Measurements from ENCODE around the gene VEZT.

GRCh38 chr12:95227818-95228356 lies 10.3 kb downstream of the VEZT start:
- no peak for TF ChIP-seq CTCF (IDR thresholded peaks at IDR 0.05)
- no peak for TF ChIP-seq POLR2AphosphoS5 (IDR thresholded peaks at IDR 0.05)
- no peak for TF ChIP-seq EP300 (IDR thresholded peaks at IDR 0.05)

Measured in gastroesophageal sphincter (tissue), 3 donors.